ENCODE results near the gene PLA2G3.

Gene PLA2G3

DNA sequence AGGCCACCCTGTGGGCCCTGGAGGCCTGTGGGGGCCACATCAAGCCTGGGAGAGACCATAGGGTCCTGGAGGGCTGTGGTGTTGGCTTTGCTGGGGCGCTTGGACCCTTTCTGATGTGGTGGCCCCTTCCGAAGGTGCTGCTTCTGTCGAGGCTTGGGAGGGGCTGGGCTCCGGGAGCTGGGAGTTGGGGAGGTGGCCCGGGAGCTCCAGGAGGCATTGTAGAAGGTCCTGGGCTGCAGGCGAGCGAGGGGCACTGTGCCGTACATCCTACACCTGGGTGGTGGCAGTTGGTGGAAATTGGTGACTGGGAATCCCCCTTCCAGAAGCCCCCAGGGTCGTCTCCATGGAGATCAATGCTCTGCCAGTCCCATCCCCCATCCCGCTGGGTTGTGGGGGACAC, 2.6 kb downstream of the PLA2G3 start:
- ATAC-seq (no peak), DNase-seq (no peak)
- Mint-ChIP-seq H3K4me1 (no peaks in the 10 kb centered on the region), H3K36me3 (ENCODE audit: low read depth) (no peaks in the 10 kb centered on the region), H3K27ac (no peak overlapping the region), H3K9me3 (no peaks in the 10 kb centered on the region), H3K27me3 (no peaks in the 10 kb centered on the region), H3K4me3 (no peak overlapping the region)

GRCh38 chr22:31136711-31137110, 3.6 kb downstream of the PLA2G3 start:
- H3K27me3 Mint-ChIP-seq: no peaks in the 10 kb centered on the region
- no peaks in the 10 kb centered on the region for H3K9me3 Mint-ChIP-seq
- H3K4me1 Mint-ChIP-seq: no peaks in the 10 kb centered on the region
- H3K27ac Mint-ChIP-seq: no peak overlapping the region
- H3K4me3 Mint-ChIP-seq: no peak overlapping the region
- ATAC-seq: no peak
- no peaks in the 10 kb centered on the region for H3K36me3 Mint-ChIP-seq (ENCODE audit: low read depth)
- no peak for DNase-seq

DNA sequence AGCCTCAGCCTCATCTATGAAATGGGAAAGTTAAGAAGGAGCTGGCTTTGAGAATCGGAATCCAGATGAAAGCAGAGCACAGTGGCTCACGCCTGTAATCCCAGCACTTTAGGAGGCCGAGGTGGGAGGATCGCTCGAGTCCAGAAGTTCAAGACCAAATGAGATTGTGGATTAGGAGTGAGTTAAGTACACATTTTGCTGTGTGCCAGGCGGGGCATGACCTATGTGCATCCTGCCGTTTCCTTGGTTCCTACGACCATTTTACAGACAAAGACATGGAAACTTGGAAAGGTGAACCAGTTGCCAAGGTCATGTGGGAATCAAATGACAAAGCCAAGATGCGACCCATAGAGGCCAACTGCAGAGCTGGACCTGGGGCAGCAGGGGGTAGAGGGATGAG, 4.2 kb downstream of the PLA2G3 start:
- no peak for DNase-seq
- Mint-ChIP-seq H3K27ac (no peak overlapping the region), H3K27me3 (no peaks in the 10 kb centered on the region)

GRCh38 chr22:31135706-31136105, 4.6 kb downstream of the PLA2G3 start:
- Mint-ChIP-seq H3K27me3 (no peaks in the 10 kb centered on the region), H3K27ac (no peak overlapping the region), H3K4me3 (no peak overlapping the region), H3K9me3 (no peaks in the 10 kb centered on the region), H3K36me3 (ENCODE audit: low read depth) (no peaks in the 10 kb centered on the region), H3K4me1 (no peaks in the 10 kb centered on the region)
- ATAC-seq: no peak
- no peak for DNase-seq

More for the DNA sequence above, 4.2 kb downstream of the PLA2G3 start:
- Mint-ChIP-seq H3K4me3 (no peak overlapping the region), H3K4me1 (no peaks in the 10 kb centered on the region), H3K36me3 (ENCODE audit: low read depth) (no peaks in the 10 kb centered on the region), H3K9me3 (no peaks in the 10 kb centered on the region)
- no peak for ATAC-seq

DNA sequence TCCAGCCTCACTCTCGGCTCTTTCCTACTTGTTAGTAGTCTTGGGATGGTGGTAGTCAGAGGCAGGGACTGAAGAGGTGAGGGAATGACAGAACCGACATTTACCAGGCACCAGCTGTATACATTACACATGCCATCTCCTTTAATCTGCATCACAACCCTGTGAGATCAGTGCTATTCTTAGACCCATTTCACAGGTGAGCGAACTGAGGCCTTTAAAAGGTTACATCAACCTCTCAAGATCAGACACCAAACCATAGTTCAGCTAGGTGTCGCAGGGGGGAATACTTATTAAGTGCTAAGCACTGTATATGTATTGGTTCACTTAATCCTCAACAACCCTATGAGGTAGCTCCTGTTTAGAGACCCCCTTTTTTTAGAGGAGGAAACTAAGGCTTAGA, 5.6 kb downstream of the PLA2G3 start:
- ATAC-seq (no peak), DNase-seq (no peak)
- Mint-ChIP-seq H3K9me3 (no peaks in the 10 kb centered on the region), H3K27ac (no peak overlapping the region), H3K27me3 (no peaks in the 10 kb centered on the region), H3K36me3 (ENCODE audit: low read depth) (no peaks in the 10 kb centered on the region), H3K4me1 (no peaks in the 10 kb centered on the region), H3K4me3 (no peak overlapping the region)

- Mint-ChIP-seq H3K27ac (no peak overlapping the region), H3K4me3 (no peak overlapping the region), H3K4me1 (no peaks in the 10 kb centered on the region), H3K9me3 (no peaks in the 10 kb centered on the region), H3K27me3 (no peaks in the 10 kb centered on the region), H3K36me3 (ENCODE audit: low read depth) (no peaks in the 10 kb centered on the region)
- ATAC-seq (no peak), DNase-seq (no peak)
Measured at GRCh38 chr22:31133911-31134310, 6.4 kb downstream of the PLA2G3 start.

GRCh38 chr22:31130873-31131272, 9.4 kb downstream of the PLA2G3 start:
- Mint-ChIP-seq H3K36me3 (ENCODE audit: low read depth) (no peaks in the 10 kb centered on the region), H3K4me1 (no peaks in the 10 kb centered on the region), H3K27ac (no peak overlapping the region)

DNA sequence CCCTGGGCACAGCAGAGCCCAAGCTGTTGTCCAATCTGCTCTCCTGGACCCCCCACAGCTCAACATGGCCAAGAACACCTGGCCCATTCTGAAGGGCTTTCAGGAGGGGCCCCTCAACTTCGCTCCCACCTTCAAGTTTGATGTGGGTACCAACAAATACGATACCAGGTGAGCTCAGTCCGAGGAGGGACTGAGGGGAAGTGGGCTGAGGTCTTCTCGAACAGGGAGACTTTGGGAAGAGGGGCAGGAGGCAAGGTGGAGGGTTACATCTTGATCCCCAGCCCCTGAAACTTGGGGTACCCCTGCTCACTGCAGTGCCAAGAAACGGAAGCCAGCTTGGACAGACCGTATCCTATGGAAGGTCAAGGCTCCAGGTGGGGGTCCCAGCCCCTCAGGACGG, 12.2 kb downstream of the PLA2G3 start:
- H3K27ac Mint-ChIP-seq: no peak overlapping the region
- H3K27me3 Mint-ChIP-seq: no peaks in the 10 kb centered on the region
- H3K4me3 Mint-ChIP-seq: no peak overlapping the region
- H3K4me1 Mint-ChIP-seq: no peaks in the 10 kb centered on the region
- DNase-seq: no peak
- no peak for ATAC-seq
- H3K9me3 Mint-ChIP-seq: no peaks in the 10 kb centered on the region
- no peaks in the 10 kb centered on the region for H3K36me3 Mint-ChIP-seq (ENCODE audit: low read depth)

More at GRCh38 chr22:31130873-31131272, 9.4 kb downstream of the PLA2G3 start:
- Mint-ChIP-seq H3K4me3 (no peak overlapping the region), H3K9me3 (no peaks in the 10 kb centered on the region), H3K27me3 (no peaks in the 10 kb centered on the region)
- DNase-seq (no peak), ATAC-seq (no peak)

GRCh38 chr22:31127181-31127772, 13.0 kb downstream of the PLA2G3 start:
- no peak overlapping the region for H3K27ac Mint-ChIP-seq
- no peaks in the 10 kb centered on the region for H3K27me3 Mint-ChIP-seq
- H3K36me3 Mint-ChIP-seq (ENCODE audit: low read depth): no peaks in the 10 kb centered on the region
- DNase-seq (no peak), ATAC-seq (no peak)
- H3K4me3 Mint-ChIP-seq: no peak overlapping the region
- no peaks in the 10 kb centered on the region for H3K4me1 Mint-ChIP-seq
- H3K9me3 Mint-ChIP-seq: no peaks in the 10 kb centered on the region

DNA sequence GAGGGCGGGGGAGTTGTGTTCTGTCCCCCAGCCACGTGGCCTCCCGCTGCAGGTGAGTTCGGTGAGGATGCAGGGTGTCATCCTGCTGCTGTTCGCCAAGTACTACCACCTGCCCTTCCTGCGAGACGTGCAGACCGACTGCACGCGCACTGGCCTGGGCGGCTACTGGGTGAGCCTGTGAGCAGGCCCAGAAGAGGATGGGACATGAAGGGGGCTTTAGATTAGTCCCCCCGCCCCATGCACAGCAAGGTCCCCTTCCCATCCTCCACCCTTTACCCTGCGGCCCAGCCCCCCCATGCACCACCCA, 13.5 kb downstream of the PLA2G3 start:
- Mint-ChIP-seq H3K4me1 (no peaks in the 10 kb centered on the region), H3K9me3 (no peaks in the 10 kb centered on the region), H3K27me3 (no peaks in the 10 kb centered on the region), H3K4me3 (no peak overlapping the region), H3K27ac (no peak overlapping the region), H3K36me3 (ENCODE audit: low read depth) (no peaks in the 10 kb centered on the region)
- ATAC-seq (no peak), DNase-seq (no peak)

GRCh38 chr22:31126128-31126868, 14.0 kb downstream of the PLA2G3 start:
- Mint-ChIP-seq H3K4me1 (no peaks in the 10 kb centered on the region), H3K9me3 (no peaks in the 10 kb centered on the region), H3K27ac (no peak overlapping the region), H3K36me3 (ENCODE audit: low read depth) (no peaks in the 10 kb centered on the region), H3K4me3 (no peak overlapping the region), H3K27me3 (no peaks in the 10 kb centered on the region)
- DNase-seq (no peak), ATAC-seq (no peak)

DNA sequence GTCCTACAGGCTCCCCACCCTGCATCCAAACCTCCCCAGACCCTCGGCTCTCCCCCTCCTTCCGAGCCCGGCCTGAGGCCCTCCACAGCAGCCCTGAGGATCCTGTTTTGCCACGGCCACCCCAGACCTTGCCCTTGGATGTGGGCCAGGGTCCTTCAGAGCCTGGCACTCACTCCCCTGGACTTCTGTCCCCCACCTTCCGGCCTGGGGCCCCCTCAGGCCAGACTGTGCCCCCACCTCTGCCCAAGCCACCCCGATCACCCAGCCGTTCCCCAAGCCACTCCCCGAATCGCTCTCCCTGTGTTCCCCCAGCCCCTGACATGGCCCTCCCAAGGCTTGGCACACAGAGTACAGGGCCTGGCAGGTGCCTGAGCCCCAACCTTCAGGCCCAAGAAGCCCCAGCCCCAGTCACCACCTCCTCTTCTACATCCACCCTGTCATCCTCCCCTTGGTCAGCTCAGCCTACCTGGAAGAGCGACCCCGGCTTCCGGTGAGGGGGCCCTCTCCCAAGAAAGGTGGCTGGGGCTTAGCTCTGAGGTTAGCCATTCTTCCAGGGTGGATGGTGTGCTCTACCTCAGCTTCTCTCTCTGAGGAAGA, 14.7 kb downstream of the PLA2G3 start:
- Mint-ChIP-seq H3K27me3 (no peaks in the 10 kb centered on the region), H3K27ac (no peak overlapping the region), H3K4me3 (no peak overlapping the region), H3K4me1 (no peaks in the 10 kb centered on the region), H3K9me3 (no peaks in the 10 kb centered on the region), H3K36me3 (ENCODE audit: low read depth) (no peaks in the 10 kb centered on the region)
- ATAC-seq: no peak
- DNase-seq: no peak

- Mint-ChIP-seq H3K27me3 (no peaks in the 10 kb centered on the region), H3K4me1 (no peaks in the 10 kb centered on the region), H3K36me3 (ENCODE audit: low read depth) (no peaks in the 10 kb centered on the region), H3K4me3 (no peak overlapping the region), H3K9me3 (no peaks in the 10 kb centered on the region), H3K27ac (no peak overlapping the region)
- DNase-seq (no peak), ATAC-seq (no peak)
Measured at GRCh38 chr22:31124811-31125465, 15.4 kb downstream of the PLA2G3 start.

DNA sequence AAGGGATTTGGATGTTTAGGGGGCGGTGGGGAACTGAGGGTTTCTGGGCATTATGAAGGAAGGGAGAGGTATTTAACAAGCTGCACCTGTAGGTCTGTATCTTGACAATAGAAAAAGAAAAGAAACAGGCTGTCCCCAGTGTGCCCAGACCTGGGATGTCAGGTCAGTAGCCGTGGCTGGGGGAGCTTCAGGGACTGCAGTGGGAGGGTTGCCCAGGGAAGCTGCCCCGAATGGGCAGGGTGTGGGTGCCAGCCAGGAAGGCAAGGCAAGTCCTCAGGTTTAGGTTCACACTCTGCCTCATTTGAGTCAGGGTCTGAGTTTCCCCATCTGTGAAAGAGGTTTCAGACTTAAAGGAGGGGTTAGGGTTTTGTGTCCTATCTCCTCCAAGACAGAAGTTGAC, 16.0 kb downstream of the PLA2G3 start:
- Mint-ChIP-seq H3K27me3 (no peaks in the 10 kb centered on the region), H3K4me1 (no peaks in the 10 kb centered on the region), H3K9me3 (no peaks in the 10 kb centered on the region), H3K4me3 (no peak overlapping the region), H3K36me3 (ENCODE audit: low read depth) (no peaks in the 10 kb centered on the region), H3K27ac (no peak overlapping the region)
- ATAC-seq (no peak), DNase-seq (no peak)

GRCh38 chr22:31123292-31123602, 17.1 kb downstream of the PLA2G3 start:
- Mint-ChIP-seq H3K9me3 (no peaks in the 10 kb centered on the region), H3K4me3 (no peak overlapping the region)

More at GRCh38 chr22:31123292-31123602, 17.1 kb downstream of the PLA2G3 start:
- H3K27ac Mint-ChIP-seq: no peak overlapping the region
- no peaks in the 10 kb centered on the region for H3K27me3 Mint-ChIP-seq
- no peaks in the 10 kb centered on the region for H3K36me3 Mint-ChIP-seq (ENCODE audit: low read depth)
- no peak for ATAC-seq
- DNase-seq: no peak
- no peaks in the 10 kb centered on the region for H3K4me1 Mint-ChIP-seq

Measured in activated naive CD8-positive, alpha-beta T cell treated with anti-CD3 and anti-CD28 coated beads, Interleukin-2, amount 50 U/mL, for 24 hours (primary cell).